Measurements from ENCODE around the gene TTBK2.

DNA sequence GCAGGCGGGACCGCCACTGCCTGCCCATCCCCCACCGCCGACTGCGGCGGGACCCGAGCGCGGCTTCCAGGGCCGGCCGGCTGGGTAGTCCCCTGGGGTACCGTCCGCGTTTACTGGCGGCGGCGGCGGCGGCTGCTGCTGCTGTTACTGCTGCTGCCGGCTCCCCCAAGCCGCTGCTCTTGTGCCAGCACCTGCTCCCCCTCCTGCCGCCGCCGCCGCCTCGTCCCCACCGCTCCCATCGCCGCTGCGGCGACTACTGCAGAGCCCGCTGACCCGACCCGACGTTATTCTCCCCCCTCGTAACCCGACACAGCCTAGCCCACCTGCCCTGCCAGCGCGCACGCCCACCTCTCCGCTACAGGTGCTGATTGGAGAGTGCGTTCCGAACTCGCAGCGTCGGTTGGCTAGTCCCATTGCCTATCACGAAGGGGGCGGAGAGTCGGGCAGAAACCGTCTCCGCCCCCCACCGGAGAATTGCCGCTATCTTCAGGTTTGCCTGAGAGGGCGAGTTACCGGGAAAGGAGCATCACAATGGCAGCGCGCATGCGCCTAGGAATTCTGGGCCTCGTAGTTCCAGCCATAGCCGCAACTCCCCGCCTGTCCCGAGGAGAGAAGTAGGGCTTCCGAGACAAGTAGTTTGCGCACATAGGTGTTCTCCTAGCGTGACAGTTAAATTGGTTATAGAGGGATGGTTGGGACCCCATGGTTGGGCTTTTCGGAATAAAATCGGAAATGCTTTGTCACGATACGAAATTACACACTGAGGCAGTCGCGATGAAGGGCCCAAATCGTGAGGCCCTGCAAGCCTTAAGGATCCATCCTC is at the start of gene TTBK2:
- TF ChIP-seq CTBP1 (IDR thresholded peaks at IDR 0.05; ENCODE audit: borderline replicate concordance), result no peak
- TF ChIP-seq TARDBP (IDR thresholded peaks at IDR 0.05), result no peak
- TF ChIP-seq ELF4 (IDR thresholded peaks at IDR 0.05), result no peak
- TF ChIP-seq, protein P1, sequence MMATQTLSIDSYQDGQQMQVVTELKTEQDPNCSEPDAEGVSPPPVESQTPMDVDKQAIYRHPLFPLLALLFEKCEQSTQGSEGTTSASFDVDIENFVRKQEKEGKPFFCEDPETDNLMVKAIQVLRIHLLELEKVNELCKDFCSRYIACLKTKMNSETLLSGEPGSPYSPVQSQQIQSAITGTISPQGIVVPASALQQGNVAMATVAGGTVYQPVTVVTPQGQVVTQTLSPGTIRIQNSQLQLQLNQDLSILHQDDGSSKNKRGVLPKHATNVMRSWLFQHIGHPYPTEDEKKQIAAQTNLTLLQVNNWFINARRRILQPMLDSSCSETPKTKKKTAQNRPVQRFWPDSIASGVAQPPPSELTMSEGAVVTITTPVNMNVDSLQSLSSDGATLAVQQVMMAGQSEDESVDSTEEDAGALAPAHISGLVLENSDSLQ (IDR thresholded peaks at IDR 0.05), result peak; percentile 99
- TF ChIP-seq SP1 (IDR thresholded peaks at IDR 0.05), result peak; percentile 43; the same call in 1 of the 2 replicates
- TF ChIP-seq FOXA1 (IDR thresholded peaks at IDR 0.05), result no peak
- TF ChIP-seq LEF1 (IDR thresholded peaks at IDR 0.05; ENCODE audit: borderline replicate concordance), result no peak
- TF ChIP-seq BHLHE40 (IDR thresholded peaks at IDR 0.05; ENCODE audit: borderline replicate concordance), result no peak
- TF ChIP-seq ZNF384 (IDR thresholded peaks at IDR 0.05), result no peak
- no peak for TF ChIP-seq SUZ12 (IDR thresholded peaks at IDR 0.05)
- no peak for TF ChIP-seq FOXK2 (IDR thresholded peaks at IDR 0.05)
- TF ChIP-seq FOXM1 (IDR thresholded peaks at IDR 0.05; ENCODE audit: borderline replicate concordance), result no peak
- TF ChIP-seq L3MBTL2 (conservative IDR thresholded peaks at IDR 0.05), result no peak; the same call in 1 of the 2 replicates

All from HEK293T (cell line).